Activated T-helper 9 cell treated with anti-CD3 and anti-CD28 coated beads, Interleukin-2, amount 50 U/mL, for 16 hours (primary cell): ENCODE measurements around the gene ZNF821.
"Not testable (repeated sequence)": the region's sequence is repeated elsewhere in the genome, so short reads cannot be mapped to it uniquely, and the experiment has no call there.

Experiments used
- DNase-seq: peaks from one replicate; pipeline ENCODE4 v3.0.0-alpha.2; 2020; ENCODE audit warnings: low read depth

The ZNF821 gene

GRCh38 chr16:71883849-71884638 lies at the start of gene ZNF821:
TSS of gene ZNF821 (minus strand) at chr16:71884182. CDS start at chr16:71879946, 4,236 bp downstream.
- DNase-seq = peak; percentile 70

- no peak for DNase-seq
Observed at GRCh38 chr16:71933017-71933416, 49.0 kb upstream of the ZNF821 start.

GRCh38 chr16:71931599-71931998 lies 47.6 kb upstream of the ZNF821 start:
- DNase-seq = no peak

- no peak for DNase-seq
Observed at GRCh38 chr16:71931001-71931400, 47.0 kb upstream of the ZNF821 start.

GRCh38 chr16:71930013-71930563 lies 46.1 kb upstream of the ZNF821 start:
- no peak for DNase-seq

- DNase-seq = no peak
Observed at GRCh38 chr16:71929048-71929447, 45.1 kb upstream of the ZNF821 start.

- no peak for DNase-seq
Observed at GRCh38 chr16:71927787-71928186, 43.8 kb upstream of the ZNF821 start.

- DNase-seq = no peak
Observed at GRCh38 chr16:71927383-71927782, 43.4 kb upstream of the ZNF821 start.

GRCh38 chr16:71924710-71925109 lies 40.7 kb upstream of the ZNF821 start:
- DNase-seq = no peak

- DNase-seq = no peak
Observed at GRCh38 chr16:71923941-71924690, 40.1 kb upstream of the ZNF821 start.

- DNase-seq = no peak
Observed at GRCh38 chr16:71920658-71921057, 36.7 kb upstream of the ZNF821 start.

GRCh38 chr16:71919035-71919434 lies 35.1 kb upstream of the ZNF821 start:
- no peak for DNase-seq

- DNase-seq = no peak
Observed at GRCh38 chr16:71917900-71918299, 33.9 kb upstream of the ZNF821 start.

GRCh38 chr16:71916397-71916920 lies 32.5 kb upstream of the ZNF821 start:
- DNase-seq = no peak

- no peak for DNase-seq
Observed at GRCh38 chr16:71915350-71915749, 31.4 kb upstream of the ZNF821 start.

- DNase-seq = no peak
Observed at GRCh38 chr16:71914802-71915201, 30.8 kb upstream of the ZNF821 start.

GRCh38 chr16:71912534-71913275 lies 28.7 kb upstream of the ZNF821 start:
- DNase-seq = no peak

- no peak for DNase-seq
Observed at GRCh38 chr16:71911121-71911520, 27.1 kb upstream of the ZNF821 start.

- not testable (repeated sequence) for DNase-seq
Observed at GRCh38 chr16:71905765-71906164, 21.8 kb upstream of the ZNF821 start.

GRCh38 chr16:71904239-71904638 lies 20.3 kb upstream of the ZNF821 start:
- DNase-seq = no peak

- DNase-seq = no peak
Observed at GRCh38 chr16:71903608-71904007, 19.6 kb upstream of the ZNF821 start.
